B cell (primary cell): ENCODE data around the gene FCSK.

Experiments used
- CTCF ChIP-seq: fragments of 200-600 bp; IDR thresholded peaks from one replicate; pipeline ENCODE4 v1.8.0; 2022; ENCODE audit warnings: antibody characterized with exemption, mild to moderate bottlenecking
- EZH2 ChIP-seq: IDR thresholded peaks from 2 replicates; pipeline ENCODE4 v1.6.1; 2012; ENCODE audit warnings: borderline replicate concordance, low read depth, mild to moderate bottlenecking, moderate library complexity, low read length; ENCODE audit not compliant: insufficient read depth, poor library complexity, severe bottlenecking

- no peak for TF ChIP-seq CTCF
- no peak for TF ChIP-seq EZH2
Observed at GRCh38 chr16:70510216-70510615, 55.8 kb downstream of the FCSK start.
